HG03159 (cell line): ENCODE data around the gene MAGI2.
"Not testable (repeated sequence)": the region's sequence is repeated elsewhere in the genome, so short reads cannot be mapped to it uniquely, and the experiment has no call there.

Experiments
- ATAC-seq: cut with Tn5 transposase; IDR thresholded peaks from one replicate; pipeline ENCODE4 v1.9.1; 2021; ENCODE audit warnings: mild to moderate bottlenecking, moderate library complexity; ENCODE audit not compliant: unreplicated experiment

Gene MAGI2

DNA sequence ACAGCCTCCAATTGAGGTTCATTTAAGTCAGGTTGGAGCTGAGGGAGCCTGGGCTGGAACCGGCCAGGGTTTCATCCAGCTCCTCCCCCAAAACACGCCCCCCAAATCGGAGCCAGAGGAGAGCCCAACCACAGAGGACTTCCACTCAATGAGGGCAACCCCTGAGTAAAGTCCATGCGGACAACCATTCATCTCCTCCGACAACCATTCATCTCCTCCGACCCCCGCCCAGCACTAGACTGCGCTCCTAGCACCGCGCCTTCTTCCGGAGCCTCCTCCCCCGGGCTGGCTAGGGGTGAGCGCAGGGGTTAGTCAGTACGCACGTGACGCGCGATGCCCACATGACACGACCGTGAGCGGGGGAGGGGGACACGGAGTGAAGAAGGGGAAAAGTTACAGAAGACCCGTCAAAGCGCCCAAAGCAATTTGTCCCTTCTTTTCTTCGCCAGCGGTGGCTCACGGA, 1.4 kb downstream of the MAGI2 start:
- ATAC-seq: no peak

DNA sequence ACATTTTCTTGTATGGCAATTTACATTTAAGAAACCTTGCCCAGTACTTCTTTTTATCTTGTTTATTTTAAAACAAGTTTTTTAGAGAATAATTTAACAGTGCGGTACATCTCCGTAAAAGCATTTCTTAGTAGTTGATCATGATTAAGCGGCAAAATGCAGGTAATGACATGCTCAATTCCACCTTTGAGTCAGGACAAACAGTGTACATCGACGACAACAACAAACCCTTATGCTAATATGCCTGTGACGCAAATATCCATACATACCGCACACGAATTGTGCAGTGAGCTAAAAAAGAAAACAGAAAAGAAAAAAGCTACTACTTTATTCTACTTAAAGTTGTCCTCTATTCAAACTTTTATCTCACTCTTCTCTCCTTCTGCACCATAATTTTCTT, 1.9 kb downstream of the MAGI2 start:
- no peak for ATAC-seq

DNA sequence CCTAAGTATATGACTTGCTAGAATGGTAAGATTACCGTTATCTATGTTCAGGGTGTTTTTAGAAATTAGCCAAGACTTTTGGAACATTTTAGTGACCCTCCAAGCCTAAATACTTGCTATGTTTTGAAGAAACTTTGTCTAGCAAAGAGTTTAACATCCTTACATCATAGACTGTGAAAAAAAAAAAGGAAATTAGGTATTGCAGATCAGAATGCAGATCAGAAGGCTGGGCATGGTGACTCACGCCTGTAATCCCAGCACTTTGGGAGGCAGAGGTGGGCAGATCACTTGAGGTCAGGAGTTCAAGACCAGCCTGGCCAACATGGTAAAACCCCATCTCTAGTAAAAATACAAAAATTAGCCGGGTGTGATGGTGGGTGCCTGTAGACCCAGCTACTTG, 10.7 kb downstream of the MAGI2 start:
- not testable (repeated sequence) for ATAC-seq

DNA sequence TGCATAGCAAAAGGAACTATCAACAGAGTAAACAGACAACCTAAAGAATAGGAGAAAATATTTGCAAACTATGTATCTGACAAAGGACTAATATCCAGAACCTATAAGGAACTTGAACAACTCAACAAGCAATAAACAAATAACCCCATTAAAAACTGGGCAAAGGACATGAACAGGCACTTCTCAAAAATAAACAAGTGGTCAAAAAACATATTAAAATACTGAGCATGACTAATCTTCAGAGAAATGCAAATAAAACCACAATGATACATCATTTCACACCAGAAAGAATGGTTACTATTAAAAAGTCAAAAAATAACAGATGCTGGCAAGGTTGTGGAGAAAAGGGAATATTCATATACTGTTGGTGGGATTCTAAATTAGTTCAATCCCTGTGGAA, 17.1 kb downstream of the MAGI2 start:
- ATAC-seq: no peak

DNA sequence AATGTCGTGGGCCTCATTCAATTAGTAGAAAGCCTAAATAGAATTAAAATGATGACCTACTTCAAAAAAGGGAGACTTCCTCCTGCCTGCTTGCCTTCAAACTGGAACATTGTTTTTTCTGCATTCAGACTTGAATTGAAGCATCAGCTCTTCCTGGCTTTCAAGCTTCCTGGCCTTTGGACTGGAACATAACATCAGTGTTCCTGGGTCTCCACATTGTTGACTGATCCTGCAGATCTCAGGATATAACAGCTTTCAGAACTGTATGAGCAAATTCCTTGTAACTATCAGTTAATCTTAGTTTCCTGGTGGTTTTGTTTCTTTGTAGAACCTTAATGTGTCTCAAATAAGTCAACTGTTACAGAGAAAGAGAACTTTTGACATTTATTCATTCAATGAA, 18.6 kb downstream of the MAGI2 start:
- ATAC-seq: no peak

DNA sequence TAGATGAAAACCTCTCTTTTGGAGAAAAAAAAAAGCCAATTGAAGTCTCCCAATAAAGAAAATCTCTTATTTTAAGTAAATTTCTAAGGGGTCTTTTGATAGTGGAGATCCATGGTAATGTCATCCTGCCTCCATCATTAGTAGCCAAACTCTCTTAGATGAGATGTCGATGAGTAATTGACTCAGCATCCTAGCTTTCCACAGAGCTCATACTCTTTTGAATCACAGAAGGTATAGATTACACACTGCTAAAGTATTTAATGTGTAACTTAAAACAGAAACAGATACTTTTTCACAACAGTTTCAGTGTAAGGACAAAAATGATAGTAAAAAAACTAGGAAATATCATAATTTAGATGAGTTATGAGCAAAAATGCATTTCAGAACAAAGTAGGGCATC, 19.4 kb downstream of the MAGI2 start:
- ATAC-seq: no peak

DNA sequence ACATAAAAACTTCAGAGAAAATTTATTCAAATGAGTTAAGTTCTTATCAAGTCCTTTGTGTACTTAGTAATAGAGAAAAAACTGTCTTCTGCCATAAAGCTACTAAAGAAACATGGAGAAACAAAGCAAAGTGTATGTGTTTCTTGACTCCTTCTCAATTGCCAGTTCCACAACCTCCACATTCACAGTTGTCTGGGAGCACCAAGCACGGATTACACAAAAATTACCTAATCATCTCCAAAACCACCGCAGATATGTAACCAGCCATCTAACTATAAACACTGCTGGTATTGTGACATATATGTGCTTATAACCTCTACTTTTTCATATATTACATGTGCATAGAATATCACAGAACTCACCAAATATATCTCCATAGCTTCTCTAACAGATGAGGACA, 23.1 kb downstream of the MAGI2 start:
- no peak for ATAC-seq

DNA sequence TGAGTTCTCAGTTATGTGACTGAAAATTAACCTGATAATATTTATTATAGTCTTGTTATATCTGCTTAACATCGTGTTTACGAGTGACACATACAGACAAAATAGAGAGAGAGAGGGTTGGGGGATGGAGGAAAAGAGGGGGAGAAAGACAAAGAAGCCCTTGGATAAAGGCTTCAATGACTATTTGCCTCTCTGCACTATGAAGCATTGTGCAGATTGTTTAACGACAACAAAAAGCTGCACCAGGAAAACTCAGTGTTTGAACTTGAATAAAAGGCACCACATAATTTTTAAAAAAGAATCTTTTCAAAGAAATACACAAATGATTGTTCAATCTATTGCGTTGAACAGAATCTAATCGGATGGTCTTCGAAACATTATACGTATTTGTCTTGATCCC, 27.8 kb downstream of the MAGI2 start:
- ATAC-seq: no peak

DNA sequence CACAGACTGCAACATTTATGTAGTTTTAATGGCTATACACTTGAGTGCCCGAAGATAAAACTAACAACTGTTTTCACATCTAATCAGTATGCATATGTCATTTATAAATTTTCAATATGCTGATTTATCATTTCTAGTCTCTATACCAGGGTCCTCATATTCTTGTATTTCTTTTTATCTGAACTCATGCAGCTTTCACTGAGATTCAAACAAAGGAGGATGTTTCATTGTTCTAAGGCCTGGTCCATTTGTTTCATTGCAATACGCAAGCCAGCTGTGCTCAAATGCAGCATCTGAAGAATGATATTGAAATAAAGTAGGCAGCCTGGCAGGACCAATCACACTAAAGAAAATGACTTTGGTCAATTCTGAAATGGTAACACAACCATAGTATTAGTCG, 31.7 kb downstream of the MAGI2 start:
- ATAC-seq: no peak

DNA sequence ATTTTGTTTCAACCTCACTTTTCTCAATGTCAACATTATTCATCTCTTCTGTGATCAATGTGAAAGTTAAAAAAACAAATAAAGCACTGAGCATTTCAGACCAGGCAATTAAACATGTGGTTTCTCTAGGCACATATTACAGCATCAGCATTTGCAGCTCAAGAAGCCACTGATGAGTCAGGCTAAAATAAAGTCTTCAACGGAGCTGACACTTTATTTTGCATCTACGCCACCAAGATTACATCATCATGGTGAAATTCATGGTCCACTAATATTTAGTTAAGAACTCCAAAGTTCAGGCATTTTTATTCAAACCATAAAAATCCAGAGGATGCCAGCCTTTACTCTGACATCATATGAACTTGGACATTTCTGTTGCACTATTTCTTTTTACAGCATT, 33.0 kb downstream of the MAGI2 start:
- ATAC-seq: no peak

DNA sequence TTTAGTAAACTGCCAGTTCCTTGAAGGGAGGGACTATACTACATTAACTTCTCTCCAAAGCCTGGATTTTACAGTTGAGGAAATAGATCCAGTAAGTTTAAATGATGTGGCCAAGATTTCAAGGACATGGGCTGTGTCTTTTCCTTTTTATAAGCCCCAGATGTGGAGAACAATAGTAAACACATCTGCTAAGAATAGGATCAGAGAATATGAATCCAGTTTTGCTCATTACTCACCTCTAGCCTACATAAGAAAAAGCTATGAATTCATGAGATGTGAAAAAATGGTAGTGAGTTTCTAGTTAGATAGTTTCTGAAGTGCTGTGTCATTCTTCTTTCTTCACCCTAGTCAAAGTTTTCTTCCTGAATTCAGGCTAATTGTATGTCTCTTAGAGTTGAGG, 38.6 kb downstream of the MAGI2 start:
- ATAC-seq: no peak

DNA sequence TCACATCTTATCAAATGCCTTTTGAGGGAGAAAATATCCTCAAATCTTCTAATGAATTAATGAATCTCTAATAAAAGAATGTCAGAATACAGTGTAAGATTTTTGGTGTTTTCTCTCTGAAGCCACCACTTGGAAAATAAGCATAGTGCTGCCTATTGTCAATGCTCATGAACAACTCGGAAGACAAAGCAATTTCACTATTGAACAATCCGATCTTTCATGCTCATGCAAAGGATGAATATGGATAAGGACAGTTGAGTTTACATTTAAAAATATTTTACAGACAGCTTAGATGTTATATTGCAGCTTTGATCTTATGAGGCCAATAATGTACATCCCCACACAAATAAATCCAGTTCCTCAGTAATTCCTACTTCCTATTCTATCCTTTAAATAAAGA, 40.6 kb downstream of the MAGI2 start:
- ATAC-seq: no peak

DNA sequence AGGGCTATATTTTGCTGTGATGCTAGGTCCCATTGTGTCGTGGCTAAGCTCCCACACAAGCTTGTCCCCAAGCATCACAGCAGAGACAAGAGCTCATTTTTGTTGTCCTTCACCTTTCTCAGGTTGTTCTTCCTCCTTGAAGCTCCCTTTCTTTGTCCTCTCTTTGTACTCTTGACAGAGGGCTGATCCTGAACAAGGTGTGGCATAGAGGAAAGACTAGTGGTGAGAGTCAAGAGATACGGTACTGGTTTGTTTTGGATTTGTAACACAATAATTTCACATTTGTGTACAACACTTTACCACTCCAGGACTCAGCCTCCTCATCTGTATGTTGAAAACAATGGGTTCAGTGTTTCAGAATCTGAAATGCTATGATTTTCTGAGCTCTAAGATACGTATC, 41.0 kb downstream of the MAGI2 start:
- ATAC-seq: no peak

DNA sequence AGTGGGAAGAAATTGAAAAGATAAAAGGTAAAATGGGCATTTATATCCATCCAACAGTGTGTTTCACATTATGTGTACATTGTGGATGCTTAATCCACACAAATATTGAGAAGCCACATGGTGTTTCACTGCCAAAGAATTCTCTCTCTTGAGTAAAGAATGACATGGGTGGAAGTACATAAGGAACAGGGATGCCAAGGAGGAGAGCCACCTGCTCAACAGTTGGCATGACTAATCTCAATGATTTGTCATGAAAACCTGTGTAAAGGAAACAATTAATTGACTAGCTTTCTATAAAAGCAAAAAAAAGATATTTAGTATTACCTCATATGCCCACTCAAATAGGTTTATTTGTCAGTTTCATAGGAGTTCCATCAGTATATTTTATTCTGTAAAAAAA, 43.1 kb downstream of the MAGI2 start:
- no peak for ATAC-seq

DNA sequence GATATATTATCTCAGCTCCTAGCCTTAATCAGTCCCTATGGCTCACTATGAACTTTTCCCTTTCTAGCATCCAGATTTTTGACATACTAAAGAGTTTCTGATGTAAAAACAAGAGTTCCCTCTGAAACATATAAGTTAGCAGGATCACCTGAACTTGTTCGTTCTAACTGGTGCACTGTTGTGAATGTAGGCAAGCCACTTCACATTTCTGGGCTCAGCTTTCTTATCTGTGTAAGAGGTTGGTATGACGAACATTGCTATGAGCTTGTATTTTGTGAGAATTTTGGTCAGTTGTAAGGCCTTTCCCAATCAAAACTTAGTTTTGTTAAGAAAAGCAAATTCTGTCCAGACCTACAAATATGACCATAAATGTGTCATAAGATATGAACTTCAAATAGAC, 46.1 kb downstream of the MAGI2 start:
- ATAC-seq: no peak

DNA sequence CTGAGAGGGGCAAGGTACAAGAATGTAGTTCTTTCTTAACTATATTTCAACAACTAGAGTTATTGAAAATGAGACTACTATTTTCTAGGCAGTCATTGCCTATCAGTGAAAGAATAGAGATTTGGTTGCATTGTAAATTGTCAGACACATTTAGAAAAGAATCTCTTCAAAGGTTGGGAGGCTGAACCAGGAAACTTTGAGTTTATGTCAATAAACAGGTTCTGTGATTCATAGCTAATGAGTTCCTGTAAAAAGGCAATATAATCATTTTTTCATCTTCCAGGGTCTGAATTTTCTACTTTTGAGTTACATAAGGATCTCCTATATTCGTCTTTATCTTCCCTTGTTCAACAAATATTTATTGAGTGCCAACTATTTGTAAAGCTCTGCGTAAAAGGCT, 47.1 kb downstream of the MAGI2 start:
- no peak for ATAC-seq

DNA sequence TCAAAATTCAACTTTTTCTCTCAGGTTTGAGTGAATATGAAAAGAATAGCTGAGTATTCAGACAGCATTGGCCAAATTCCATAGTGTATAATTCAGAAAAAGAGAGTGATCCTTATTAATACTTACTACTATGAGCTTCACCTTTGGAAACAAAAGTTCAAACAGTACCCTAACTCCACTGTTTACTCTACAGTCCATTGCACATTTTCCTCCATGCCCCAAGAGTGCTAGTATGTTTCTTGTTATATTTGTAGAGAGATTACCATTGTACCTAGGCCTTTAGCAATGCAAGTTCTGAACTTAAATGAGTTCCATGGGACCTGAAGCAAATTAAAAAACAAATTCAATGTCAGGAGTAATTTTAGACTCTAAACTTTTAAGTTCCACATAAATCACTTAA, 48.1 kb downstream of the MAGI2 start:
- no peak for ATAC-seq

DNA sequence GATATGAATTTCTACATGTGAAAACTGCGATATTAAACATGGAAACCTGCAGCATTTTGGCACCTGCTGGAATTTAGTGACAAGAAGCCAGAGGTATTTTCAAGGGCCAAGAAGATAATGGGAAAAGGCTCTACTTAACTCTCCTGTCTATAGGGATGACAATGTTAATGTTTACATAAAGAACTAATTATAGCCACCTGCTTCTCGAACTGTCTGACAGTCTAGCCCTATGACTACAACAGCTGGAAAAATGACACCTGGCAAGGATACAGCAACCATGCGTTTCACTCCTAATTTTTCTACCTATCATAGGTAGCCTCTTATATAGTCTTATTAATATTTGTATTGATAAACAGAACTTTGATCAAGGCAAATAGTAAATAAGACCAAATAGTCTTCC, 49.6 kb downstream of the MAGI2 start:
- ATAC-seq: no peak

DNA sequence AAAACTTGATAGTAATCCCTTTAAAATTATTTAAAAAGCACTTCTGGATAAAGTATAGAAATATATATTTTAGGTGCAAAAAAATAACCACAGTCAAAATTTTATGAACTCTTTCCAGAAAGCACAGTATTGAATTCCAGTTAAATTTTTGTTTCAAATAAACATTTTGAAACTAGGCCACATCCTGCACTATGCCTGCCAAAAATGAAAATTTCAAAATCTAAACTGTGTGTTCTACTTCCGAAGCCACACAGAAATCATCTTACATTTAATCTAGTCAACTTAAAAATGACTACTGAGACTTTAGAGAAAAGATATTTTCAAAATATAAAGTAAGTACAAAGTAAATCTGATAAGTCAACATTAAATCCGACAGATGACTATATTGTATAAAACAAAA, 50.0 kb downstream of the MAGI2 start:
- no peak for ATAC-seq

DNA sequence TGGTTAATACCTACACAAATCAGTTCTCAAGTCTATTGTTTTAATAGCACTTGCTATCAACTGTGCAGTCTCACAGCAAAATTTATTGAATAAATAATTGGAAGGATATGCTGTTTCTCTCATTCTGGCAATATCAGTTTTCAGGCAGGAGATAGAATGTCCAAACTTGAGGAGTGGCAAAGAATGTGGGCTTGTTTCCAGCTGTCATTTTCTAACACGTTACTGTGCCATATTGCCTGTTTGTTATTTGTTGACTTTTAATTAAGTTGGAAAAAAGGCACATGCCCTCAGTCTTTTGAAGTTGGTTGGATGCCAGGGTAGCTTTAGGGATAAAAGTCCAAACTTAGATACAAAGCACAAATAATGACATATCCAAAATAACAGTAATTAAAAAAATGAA, 52.2 kb downstream of the MAGI2 start:
- ATAC-seq: no peak

DNA sequence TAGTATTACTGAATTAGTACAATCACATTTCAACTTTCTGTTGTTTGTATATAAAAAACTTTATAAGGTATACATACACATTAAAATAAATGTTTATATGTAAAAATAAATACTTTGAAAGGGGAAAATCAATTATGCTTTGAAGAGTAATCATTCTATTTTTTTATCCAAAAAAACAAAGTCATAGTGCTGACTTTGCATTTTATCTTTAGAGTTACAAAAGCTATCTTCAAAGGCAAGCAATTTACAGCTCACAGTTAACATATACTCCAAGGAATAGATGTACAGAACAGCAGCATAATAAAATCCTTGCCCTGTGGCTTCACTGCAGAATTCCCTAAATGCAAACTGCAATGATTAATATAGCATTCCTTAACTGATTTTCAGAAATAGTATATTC, 53.2 kb downstream of the MAGI2 start:
- no peak for ATAC-seq

DNA sequence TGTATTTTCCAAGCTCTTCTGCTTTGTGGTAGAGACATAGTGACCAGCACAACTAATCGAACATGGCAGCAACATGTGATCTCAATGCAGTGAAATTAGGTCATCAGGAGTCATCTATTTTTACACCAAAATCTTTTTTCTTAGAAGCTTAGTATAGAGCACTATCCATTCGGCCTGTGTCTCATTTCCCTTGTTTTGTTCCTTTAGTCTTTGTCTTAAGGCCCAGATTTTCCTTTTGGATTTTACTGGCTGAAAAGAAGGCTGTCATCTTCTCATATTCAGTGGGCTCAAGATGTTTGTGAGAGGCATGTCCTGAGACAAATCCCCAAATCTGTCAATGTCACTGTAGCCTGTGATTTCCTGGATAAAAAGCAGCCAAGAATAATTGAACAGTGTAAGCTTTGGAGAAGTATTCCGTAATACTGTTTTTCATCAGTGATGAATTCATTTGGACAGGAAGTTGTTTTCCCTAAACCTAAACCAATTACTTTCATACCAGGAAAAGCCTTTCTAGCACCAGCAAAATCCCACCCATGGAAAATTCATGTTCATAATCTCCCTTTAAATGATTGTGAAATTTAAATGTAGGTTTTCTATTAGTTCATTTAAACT, 55.2 kb downstream of the MAGI2 start:
- no peak for ATAC-seq

DNA sequence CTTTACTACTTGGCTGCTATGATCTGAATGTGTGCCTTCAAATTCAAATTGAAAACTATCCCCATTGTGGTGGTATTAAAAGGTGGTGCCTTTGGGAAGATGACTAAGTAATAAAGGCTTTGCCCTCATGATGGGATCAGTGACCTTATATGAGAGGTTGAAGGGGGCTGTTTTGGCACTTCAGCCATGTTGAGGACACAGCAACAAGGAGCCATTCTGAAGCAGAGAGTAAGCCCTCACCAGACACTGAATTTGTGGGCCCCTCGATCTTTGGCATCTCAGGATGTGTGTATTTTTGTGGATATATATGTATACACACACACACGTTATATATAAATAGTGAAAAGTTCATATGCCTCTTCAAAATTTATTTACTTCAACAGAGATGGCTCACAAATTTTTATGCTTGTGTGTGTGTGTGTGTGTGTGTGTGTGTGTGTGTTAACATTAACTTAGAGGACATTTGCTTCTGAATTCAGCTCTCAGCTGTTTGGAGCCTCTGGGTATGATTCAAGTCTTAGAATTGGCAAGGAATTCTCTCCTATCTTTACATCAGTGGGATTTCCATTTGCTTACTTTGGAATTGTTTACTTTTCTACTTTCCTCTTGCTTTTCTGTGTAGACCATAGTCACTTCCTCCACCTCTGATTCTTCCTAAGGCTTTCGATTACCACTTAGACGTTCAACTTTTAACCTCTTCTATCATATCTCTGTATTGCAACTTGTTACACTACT, 66.6 kb downstream of the MAGI2 start:
- no peak for ATAC-seq
